ENCODE results near the gene RIIAD1.
"Not testable (repeated sequence)": the region's sequence is repeated elsewhere in the genome, so short reads cannot be mapped to it uniquely, and the experiment has no call there.

The RIIAD1 gene

GRCh38 chr1:151720974-151721787 is at the start of gene RIIAD1:
Gene RIIAD1 (plus strand): TSS chr1:151721522. CDS start chr1:151721537, 15 bp downstream.
- FAIRE-seq = no peak

- FAIRE-seq = no peak
Observed at GRCh38 chr1:151673407-151673806, 47.9 kb upstream of the RIIAD1 start.

GRCh38 chr1:151680391-151680790 is 40.9 kb upstream of the RIIAD1 start:
- FAIRE-seq = no peak

GRCh38 chr1:151680826-151681225 is 40.5 kb upstream of the RIIAD1 start:
- FAIRE-seq = no peak

GRCh38 chr1:151681923-151682322 is 39.4 kb upstream of the RIIAD1 start:
- FAIRE-seq = no peak

GRCh38 chr1:151682901-151683300 is 38.4 kb upstream of the RIIAD1 start:
- not testable (repeated sequence) for FAIRE-seq

GRCh38 chr1:151684128-151684527 is 37.2 kb upstream of the RIIAD1 start:
- FAIRE-seq = no peak

- FAIRE-seq = no peak
Observed at GRCh38 chr1:151686561-151686960, 34.8 kb upstream of the RIIAD1 start.

GRCh38 chr1:151689494-151689893 is 31.8 kb upstream of the RIIAD1 start:
- no peak for FAIRE-seq

GRCh38 chr1:151692226-151692625 is 29.1 kb upstream of the RIIAD1 start:
- FAIRE-seq = no peak

GRCh38 chr1:151693057-151693651 is 28.2 kb upstream of the RIIAD1 start:
- FAIRE-seq = no peak

GRCh38 chr1:151701515-151701914 is 19.8 kb upstream of the RIIAD1 start:
- no peak for FAIRE-seq

- no peak for FAIRE-seq
Observed at GRCh38 chr1:151702936-151703335, 18.4 kb upstream of the RIIAD1 start.

- no peak for FAIRE-seq
Observed at GRCh38 chr1:151703813-151704212, 17.5 kb upstream of the RIIAD1 start.

- FAIRE-seq = no peak
Observed at GRCh38 chr1:151704246-151704645, 17.1 kb upstream of the RIIAD1 start.

GRCh38 chr1:151705146-151705545 is 16.2 kb upstream of the RIIAD1 start:
- no peak for FAIRE-seq

GRCh38 chr1:151705753-151706463 is 15.4 kb upstream of the RIIAD1 start:
- no peak for FAIRE-seq

GRCh38 chr1:151706464-151707415 is 14.6 kb upstream of the RIIAD1 start:
- FAIRE-seq = no peak

- FAIRE-seq = no peak
Observed at GRCh38 chr1:151707541-151708065, 13.7 kb upstream of the RIIAD1 start.

- no peak for FAIRE-seq
Observed at GRCh38 chr1:151708891-151709290, 12.4 kb upstream of the RIIAD1 start.

GRCh38 chr1:151710187-151710840 is 11.0 kb upstream of the RIIAD1 start:
- FAIRE-seq = no peak

All from endometrium (tissue), 2 donors.